ENCODE data around the gene TMEM150C. TPM values are rescaled to one million over a fixed set of nuclear protein-coding genes. Genes with fewer than 3 reads are reported as not detected.

Gene TMEM150C
- total RNA-seq, 1 donor from 2014 or later: 10.5 TPM

DNA sequence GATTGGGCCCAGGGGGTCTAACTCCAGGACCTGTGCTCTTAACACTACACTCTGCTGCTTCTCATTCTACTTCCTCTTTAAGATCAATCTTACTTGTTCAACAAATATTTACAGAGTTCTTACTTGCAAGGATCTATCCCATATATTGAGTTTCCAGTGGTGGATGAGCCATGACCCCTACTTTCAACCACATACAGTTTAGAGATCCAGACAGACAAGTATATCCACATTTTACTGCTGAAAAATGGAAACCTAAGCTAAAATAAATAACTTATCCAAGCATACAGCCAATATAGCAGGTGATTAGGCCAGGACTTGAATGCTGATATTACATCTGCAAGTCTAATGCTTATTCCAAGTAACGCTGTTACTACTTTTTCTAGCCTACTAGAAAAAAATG lies 18.7 kb downstream of the TMEM150C start:
- H3K27ac Mint-ChIP-seq (ENCODE audit: unreplicated experiment): no peak overlapping the region
- DNase-seq (ENCODE audit: low spot score): no peak
- H3K36me3 Mint-ChIP-seq (ENCODE audit: low read depth, unreplicated experiment): no peaks in the 10 kb centered on the region
- H3K27me3 Mint-ChIP-seq (ENCODE audit: unreplicated experiment): peaks cover 3% of the 10 kb centered on the region
- no peak overlapping the region for H3K4me3 Mint-ChIP-seq (ENCODE audit: unreplicated experiment)
- no peaks in the 10 kb centered on the region for H3K4me1 Mint-ChIP-seq (ENCODE audit: unreplicated experiment)
- no peaks in the 10 kb centered on the region for H3K9me3 Mint-ChIP-seq (ENCODE audit: unreplicated experiment)
- TF ChIP-seq, protein P1, sequence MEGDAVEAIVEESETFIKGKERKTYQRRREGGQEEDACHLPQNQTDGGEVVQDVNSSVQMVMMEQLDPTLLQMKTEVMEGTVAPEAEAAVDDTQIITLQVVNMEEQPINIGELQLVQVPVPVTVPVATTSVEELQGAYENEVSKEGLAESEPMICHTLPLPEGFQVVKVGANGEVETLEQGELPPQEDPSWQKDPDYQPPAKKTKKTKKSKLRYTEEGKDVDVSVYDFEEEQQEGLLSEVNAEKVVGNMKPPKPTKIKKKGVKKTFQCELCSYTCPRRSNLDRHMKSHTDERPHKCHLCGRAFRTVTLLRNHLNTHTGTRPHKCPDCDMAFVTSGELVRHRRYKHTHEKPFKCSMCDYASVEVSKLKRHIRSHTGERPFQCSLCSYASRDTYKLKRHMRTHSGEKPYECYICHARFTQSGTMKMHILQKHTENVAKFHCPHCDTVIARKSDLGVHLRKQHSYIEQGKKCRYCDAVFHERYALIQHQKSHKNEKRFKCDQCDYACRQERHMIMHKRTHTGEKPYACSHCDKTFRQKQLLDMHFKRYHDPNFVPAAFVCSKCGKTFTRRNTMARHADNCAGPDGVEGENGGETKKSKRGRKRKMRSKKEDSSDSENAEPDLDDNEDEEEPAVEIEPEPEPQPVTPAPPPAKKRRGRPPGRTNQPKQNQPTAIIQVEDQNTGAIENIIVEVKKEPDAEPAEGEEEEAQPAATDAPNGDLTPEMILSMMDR (IDR thresholded peaks at IDR 0.05; ENCODE audit: unreplicated experiment): no peak

DNA sequence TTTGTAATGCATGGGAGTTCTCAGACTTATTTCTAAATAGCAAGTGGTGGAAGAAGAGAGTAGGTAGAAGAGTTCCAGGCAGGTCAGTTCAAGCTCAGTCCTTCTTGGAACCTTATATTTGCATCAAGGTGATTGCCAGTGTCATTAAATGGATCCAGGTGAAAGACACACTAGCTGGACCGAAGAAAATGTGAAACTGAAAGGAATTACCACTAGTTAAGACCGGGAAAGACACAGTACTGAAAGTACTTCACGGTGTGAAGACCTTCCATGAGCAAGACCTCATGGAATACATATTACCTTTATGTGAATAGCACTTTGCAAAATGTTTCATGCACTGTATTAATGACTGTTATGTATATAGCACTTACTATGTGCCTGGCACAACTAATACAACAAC lies 19.1 kb downstream of the TMEM150C start:
- Mint-ChIP-seq H3K4me3 (ENCODE audit: unreplicated experiment) (no peak overlapping the region), H3K27ac (ENCODE audit: unreplicated experiment) (no peak overlapping the region), H3K4me1 (ENCODE audit: unreplicated experiment) (no peaks in the 10 kb centered on the region), H3K36me3 (ENCODE audit: low read depth, unreplicated experiment) (no peaks in the 10 kb centered on the region), H3K27me3 (ENCODE audit: unreplicated experiment) (peaks cover 3% of the 10 kb centered on the region), H3K9me3 (ENCODE audit: unreplicated experiment) (no peaks in the 10 kb centered on the region)
- TF ChIP-seq, protein P1 (IDR thresholded peaks at IDR 0.05; ENCODE audit: unreplicated experiment): no peak
- DNase-seq (ENCODE audit: low spot score): no peak

GRCh38 chr4:82529322-82529721 lies 32.5 kb downstream of the TMEM150C start:
- TF ChIP-seq, protein P1 (IDR thresholded peaks at IDR 0.05; ENCODE audit: unreplicated experiment): no peak
- peaks cover 5% of the 10 kb centered on the region for H3K4me1 Mint-ChIP-seq (ENCODE audit: unreplicated experiment)
- H3K36me3 Mint-ChIP-seq (ENCODE audit: low read depth, unreplicated experiment): no peaks in the 10 kb centered on the region
- H3K9me3 Mint-ChIP-seq (ENCODE audit: unreplicated experiment): no peaks in the 10 kb centered on the region
- no peaks in the 10 kb centered on the region for H3K27me3 Mint-ChIP-seq (ENCODE audit: unreplicated experiment)
- H3K4me3 Mint-ChIP-seq (ENCODE audit: unreplicated experiment): no peak overlapping the region
- H3K27ac Mint-ChIP-seq (ENCODE audit: unreplicated experiment): no peak overlapping the region
- DNase-seq (ENCODE audit: low spot score): no peak

GRCh38 chr4:82528868-82529267 lies 32.9 kb downstream of the TMEM150C start:
- no peak overlapping the region for H3K27ac Mint-ChIP-seq (ENCODE audit: unreplicated experiment)
- no peak for DNase-seq (ENCODE audit: low spot score)
- no peaks in the 10 kb centered on the region for H3K36me3 Mint-ChIP-seq (ENCODE audit: low read depth, unreplicated experiment)

DNA sequence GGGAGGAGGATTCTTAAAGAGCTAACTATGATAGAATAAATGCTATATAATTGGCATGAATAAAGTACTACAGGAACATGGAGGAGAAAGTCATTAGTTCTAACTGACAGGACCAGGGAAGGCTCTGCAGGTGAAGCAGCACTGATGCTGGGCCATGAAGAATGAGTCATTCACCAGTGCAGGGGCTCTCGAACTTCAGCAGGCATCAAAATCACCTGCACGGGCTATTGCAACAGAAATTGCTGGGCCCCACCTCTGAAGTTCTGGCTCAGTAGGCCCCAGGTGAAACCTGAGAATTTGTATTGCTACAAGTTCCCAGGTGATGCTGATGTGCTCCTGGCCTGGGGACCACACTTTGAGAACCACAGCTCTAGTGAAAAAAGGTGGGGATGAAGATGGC lies 33.7 kb downstream of the TMEM150C start:
- peaks cover 5% of the 10 kb centered on the region for H3K4me1 Mint-ChIP-seq (ENCODE audit: unreplicated experiment)
- TF ChIP-seq, protein P1 (IDR thresholded peaks at IDR 0.05; ENCODE audit: unreplicated experiment): no peak
- H3K27ac Mint-ChIP-seq (ENCODE audit: unreplicated experiment): no peak overlapping the region
- no peak for DNase-seq (ENCODE audit: low spot score)
- no peaks in the 10 kb centered on the region for H3K36me3 Mint-ChIP-seq (ENCODE audit: low read depth, unreplicated experiment)
- no peak overlapping the region for H3K4me3 Mint-ChIP-seq (ENCODE audit: unreplicated experiment)
- no peaks in the 10 kb centered on the region for H3K9me3 Mint-ChIP-seq (ENCODE audit: unreplicated experiment)
- no peaks in the 10 kb centered on the region for H3K27me3 Mint-ChIP-seq (ENCODE audit: unreplicated experiment)

More at GRCh38 chr4:82528868-82529267, 32.9 kb downstream of the TMEM150C start:
- TF ChIP-seq, protein P1 (IDR thresholded peaks at IDR 0.05; ENCODE audit: unreplicated experiment): no peak
- no peaks in the 10 kb centered on the region for H3K9me3 Mint-ChIP-seq (ENCODE audit: unreplicated experiment)
- no peak overlapping the region for H3K4me3 Mint-ChIP-seq (ENCODE audit: unreplicated experiment)
- H3K27me3 Mint-ChIP-seq (ENCODE audit: unreplicated experiment): no peaks in the 10 kb centered on the region
- peaks cover 5% of the 10 kb centered on the region for H3K4me1 Mint-ChIP-seq (ENCODE audit: unreplicated experiment)

Measured in endothelial cell (in vitro differentiated cells).